WTC11 (cell line): ENCODE data around the gene ZXDC. TPM values are rescaled to one million over a fixed set of nuclear protein-coding genes. Genes with fewer than 3 reads are reported as not detected.

Experiments
- ATAC-seq: fragments of 200-7000 bp; cut with Tn5 transposase; 2 replicates; pipeline ENCODE4 v1.10.0; 2021; ENCODE audit warnings: mild to moderate bottlenecking, moderate library complexity
- CTCF ChIA-PET: fragments of 300-600 bp; sonication (Branson Sonifier 250); formaldehyde crosslinking; loops from one replicate; lab custom pipeline; 2021; ENCODE audit warnings: antibody characterized with exemption; lab: Charles Lee
- POLR2A ChIA-PET: fragments of 350-600 bp; sonication (Branson Sonifier 250); formaldehyde crosslinking; loops from one replicate; lab custom pipeline; 2021; ENCODE audit warnings: antibody characterized with exemption; lab: Charles Lee
- DNase-seq: peaks from one replicate; pipeline ENCODE4 v3.0.0; 2021; ENCODE audit warnings: low spot score
- H3K27ac Mint-ChIP-seq: 2 replicates; pipeline ENCODE4 v1.8.0; 2021; ENCODE audit warnings: mixed read lengths
- H3K27me3 Mint-ChIP-seq: 2 replicates; pipeline ENCODE4 v1.8.0; 2021; ENCODE audit warnings: low read depth, mild to moderate bottlenecking, moderate library complexity, mixed read lengths
- H3K36me3 Mint-ChIP-seq: 2 replicates; pipeline ENCODE4 v1.8.0; 2021; ENCODE audit warnings: mixed read lengths
- H3K4me1 Mint-ChIP-seq: 2 replicates; pipeline ENCODE4 v1.8.0; 2022; ENCODE audit warnings: mixed read lengths
- H3K4me3 Mint-ChIP-seq: 2 replicates; pipeline ENCODE4 v1.8.0; 2021; ENCODE audit warnings: mild to moderate bottlenecking, moderate library complexity, mixed read lengths
- H3K9me3 Mint-ChIP-seq: 2 replicates; pipeline ENCODE4 v1.8.0; 2021; ENCODE audit warnings: mixed read lengths
- AR ChIP-seq: fragments of 250-450 bp; sonication (Bioruptor Pico); IDR thresholded peaks from 2 replicates; pipeline ENCODE4 v1.9.0; 2021; ENCODE audit warnings: mild to moderate bottlenecking
- FOXP4 ChIP-seq: sonication (generic); formaldehyde crosslinking; IDR thresholded peaks from 2 replicates; pipeline ENCODE4 v1.8.0; 2022; ENCODE audit warnings: mild to moderate bottlenecking, missing genetic modification reagents
- GABPB1 ChIP-seq: sonication (generic); formaldehyde crosslinking; IDR thresholded peaks from 2 replicates; pipeline ENCODE4 v1.8.1; 2023; ENCODE audit warnings: mild to moderate bottlenecking, missing genetic modification reagents
- HMGXB4 ChIP-seq: sonication (generic); formaldehyde crosslinking; IDR thresholded peaks from 2 replicates; pipeline ENCODE4 v1.8.1; 2023; ENCODE audit warnings: mild to moderate bottlenecking, moderate library complexity, missing genetic modification reagents
- IRF1 ChIP-seq: sonication (generic); formaldehyde crosslinking; IDR thresholded peaks from 2 replicates; pipeline ENCODE4 v1.8.0; 2023; ENCODE audit warnings: missing genetic modification reagents
- KAT7 ChIP-seq: sonication (generic); formaldehyde crosslinking; IDR thresholded peaks from 2 replicates; pipeline ENCODE4 v1.8.1; 2023; ENCODE audit warnings: missing genetic modification reagents, mild to moderate bottlenecking, borderline replicate concordance
- NFE2L1 ChIP-seq: sonication (generic); formaldehyde crosslinking; IDR thresholded peaks from 2 replicates; pipeline ENCODE4 v1.8.1; 2023; ENCODE audit warnings: missing genetic modification reagents
- SMAD4 ChIP-seq: sonication (generic); formaldehyde crosslinking; IDR thresholded peaks from 2 replicates; pipeline ENCODE4 v1.8.0; 2022; ENCODE audit warnings: mild to moderate bottlenecking, missing genetic modification reagents
- ZNF138 ChIP-seq: sonication (generic); formaldehyde crosslinking; conservative IDR thresholded peaks from 2 replicates; pipeline ENCODE4 v1.8.1; 2022; ENCODE audit warnings: mild to moderate bottlenecking, moderate library complexity, missing genetic modification reagents
- ZNF425 ChIP-seq: fragments of 250-450 bp; sonication (Bioruptor Pico); conservative IDR thresholded peaks from 2 replicates; pipeline ENCODE4 v1.9.0; 2021; ENCODE audit warnings: mild to moderate bottlenecking
- total RNA-seq: library from RNA; stranded (reverse); gene quantifications from 3 replicates; pipeline ENCODE4 v1.2.3, GENCODE V29; 2021
- TF ChIP-seq, protein P1 (sequence below): sonication (generic); formaldehyde crosslinking; IDR thresholded peaks from 2 replicates; pipeline ENCODE4 v1.8.0; 2023; ENCODE audit warnings: missing genetic modification reagents, mild to moderate bottlenecking, borderline replicate concordance
- TF ChIP-seq, protein P2 (sequence below): fragments of 200-600 bp; IDR thresholded peaks from 2 replicates; pipeline ENCODE4 v1.8.0; 2022; ENCODE audit warnings: antibody characterized with exemption

ZXDC gene
- total RNA-seq, 1 experiment from 2014 or later = 34.7 TPM

DNA sequence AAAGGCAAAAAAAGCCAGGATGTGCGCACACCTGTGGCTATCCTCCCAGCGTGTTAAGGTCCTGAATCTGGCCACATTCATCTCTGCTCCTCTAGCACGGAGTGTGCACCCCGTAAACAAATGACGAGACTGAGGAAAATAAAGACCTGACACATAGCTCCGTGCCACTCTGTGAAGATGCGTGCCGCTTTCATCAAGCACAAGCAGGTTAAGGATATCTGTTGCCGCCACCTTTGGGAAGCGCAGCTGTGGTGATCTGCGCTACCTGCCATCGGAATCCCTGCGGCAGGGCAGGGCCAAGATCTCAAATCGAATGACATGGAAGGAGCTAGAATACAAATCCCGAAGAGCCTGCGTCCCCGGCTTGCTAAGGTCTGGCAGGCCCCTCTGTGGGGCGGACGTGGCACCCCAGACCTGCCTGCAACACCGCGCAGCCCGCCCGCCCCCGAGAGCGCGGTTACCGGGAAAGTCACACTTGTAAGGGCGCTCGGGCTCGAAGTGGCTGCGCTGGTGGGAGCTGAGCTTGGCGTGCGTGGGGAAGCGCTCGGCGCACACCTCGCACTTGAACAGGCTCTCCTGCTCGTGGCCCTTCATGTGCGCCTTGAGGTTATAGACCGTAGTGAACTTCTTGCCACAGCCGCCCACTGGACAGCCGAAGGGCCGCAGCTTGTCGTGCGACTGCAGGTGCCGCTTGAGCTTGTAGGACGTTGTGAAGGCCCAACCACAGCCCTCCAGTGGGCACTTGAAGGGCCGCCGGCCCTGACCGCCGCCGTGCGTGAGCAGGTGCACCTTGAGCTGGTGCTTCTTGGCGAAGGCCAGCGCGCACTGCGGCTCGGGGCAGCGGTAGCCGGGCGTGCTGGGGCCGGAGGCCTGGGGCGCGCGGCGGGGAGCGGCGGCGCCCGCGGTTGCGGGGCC, 936 bp downstream of the ZXDC start:
- TF ChIP-seq, protein P1, sequence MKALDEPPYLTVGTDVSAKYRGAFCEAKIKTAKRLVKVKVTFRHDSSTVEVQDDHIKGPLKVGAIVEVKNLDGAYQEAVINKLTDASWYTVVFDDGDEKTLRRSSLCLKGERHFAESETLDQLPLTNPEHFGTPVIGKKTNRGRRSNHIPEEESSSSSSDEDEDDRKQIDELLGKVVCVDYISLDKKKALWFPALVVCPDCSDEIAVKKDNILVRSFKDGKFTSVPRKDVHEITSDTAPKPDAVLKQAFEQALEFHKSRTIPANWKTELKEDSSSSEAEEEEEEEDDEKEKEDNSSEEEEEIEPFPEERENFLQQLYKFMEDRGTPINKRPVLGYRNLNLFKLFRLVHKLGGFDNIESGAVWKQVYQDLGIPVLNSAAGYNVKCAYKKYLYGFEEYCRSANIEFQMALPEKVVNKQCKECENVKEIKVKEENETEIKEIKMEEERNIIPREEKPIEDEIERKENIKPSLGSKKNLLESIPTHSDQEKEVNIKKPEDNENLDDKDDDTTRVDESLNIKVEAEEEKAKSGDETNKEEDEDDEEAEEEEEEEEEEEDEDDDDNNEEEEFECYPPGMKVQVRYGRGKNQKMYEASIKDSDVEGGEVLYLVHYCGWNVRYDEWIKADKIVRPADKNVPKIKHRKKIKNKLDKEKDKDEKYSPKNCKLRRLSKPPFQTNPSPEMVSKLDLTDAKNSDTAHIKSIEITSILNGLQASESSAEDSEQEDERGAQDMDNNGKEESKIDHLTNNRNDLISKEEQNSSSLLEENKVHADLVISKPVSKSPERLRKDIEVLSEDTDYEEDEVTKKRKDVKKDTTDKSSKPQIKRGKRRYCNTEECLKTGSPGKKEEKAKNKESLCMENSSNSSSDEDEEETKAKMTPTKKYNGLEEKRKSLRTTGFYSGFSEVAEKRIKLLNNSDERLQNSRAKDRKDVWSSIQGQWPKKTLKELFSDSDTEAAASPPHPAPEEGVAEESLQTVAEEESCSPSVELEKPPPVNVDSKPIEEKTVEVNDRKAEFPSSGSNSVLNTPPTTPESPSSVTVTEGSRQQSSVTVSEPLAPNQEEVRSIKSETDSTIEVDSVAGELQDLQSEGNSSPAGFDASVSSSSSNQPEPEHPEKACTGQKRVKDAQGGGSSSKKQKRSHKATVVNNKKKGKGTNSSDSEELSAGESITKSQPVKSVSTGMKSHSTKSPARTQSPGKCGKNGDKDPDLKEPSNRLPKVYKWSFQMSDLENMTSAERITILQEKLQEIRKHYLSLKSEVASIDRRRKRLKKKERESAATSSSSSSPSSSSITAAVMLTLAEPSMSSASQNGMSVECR (CRISPR knock-in tag) = no peak
- TF ChIP-seq NFE2L1 = no peak
- TF ChIP-seq SMAD4 = no peak
- peak; percentile 70; the same call in 1 of the 2 replicates for TF ChIP-seq KAT7 (CRISPR knock-in tag)
- TF ChIP-seq FOXP4 (CRISPR knock-in tag) = 0 out of 2 replicates have a peak, but pooled peaks have one; percentile 20
- TF ChIP-seq ZNF138 (CRISPR knock-in tag) = no peak
- TF ChIP-seq ZNF425 (CRISPR knock-in tag) = no peak
- 0 out of 2 replicates have a peak, but pooled peaks have one; percentile 43 for TF ChIP-seq IRF1 (CRISPR knock-in tag)
- TF ChIP-seq HMGXB4 (CRISPR knock-in tag) = no peak; the same call in none of the 2 replicates
- no peak for TF ChIP-seq AR (CRISPR knock-in tag)
- TF ChIP-seq, protein P2, sequence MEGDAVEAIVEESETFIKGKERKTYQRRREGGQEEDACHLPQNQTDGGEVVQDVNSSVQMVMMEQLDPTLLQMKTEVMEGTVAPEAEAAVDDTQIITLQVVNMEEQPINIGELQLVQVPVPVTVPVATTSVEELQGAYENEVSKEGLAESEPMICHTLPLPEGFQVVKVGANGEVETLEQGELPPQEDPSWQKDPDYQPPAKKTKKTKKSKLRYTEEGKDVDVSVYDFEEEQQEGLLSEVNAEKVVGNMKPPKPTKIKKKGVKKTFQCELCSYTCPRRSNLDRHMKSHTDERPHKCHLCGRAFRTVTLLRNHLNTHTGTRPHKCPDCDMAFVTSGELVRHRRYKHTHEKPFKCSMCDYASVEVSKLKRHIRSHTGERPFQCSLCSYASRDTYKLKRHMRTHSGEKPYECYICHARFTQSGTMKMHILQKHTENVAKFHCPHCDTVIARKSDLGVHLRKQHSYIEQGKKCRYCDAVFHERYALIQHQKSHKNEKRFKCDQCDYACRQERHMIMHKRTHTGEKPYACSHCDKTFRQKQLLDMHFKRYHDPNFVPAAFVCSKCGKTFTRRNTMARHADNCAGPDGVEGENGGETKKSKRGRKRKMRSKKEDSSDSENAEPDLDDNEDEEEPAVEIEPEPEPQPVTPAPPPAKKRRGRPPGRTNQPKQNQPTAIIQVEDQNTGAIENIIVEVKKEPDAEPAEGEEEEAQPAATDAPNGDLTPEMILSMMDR = no peak
- peak; percentile 48; the same call in 1 of the 2 replicates for TF ChIP-seq GABPB1
- Mint-ChIP-seq H3K9me3 (no peaks in the 10 kb centered on the region), H3K4me3 (peak overlapping the region; percentile 89), H3K36me3 (peaks cover 21% of the 10 kb centered on the region), H3K4me1 (peaks cover 39% of the 10 kb centered on the region), H3K27me3 (no peaks in the 10 kb centered on the region), H3K27ac (peak overlapping the region; percentile 52; the same call in 1 of the 2 replicates)
- ATAC-seq (peak; percentile 1; the same call in 1 of the 2 replicates), DNase-seq (peak; percentile 42)
- ChIA-PET POLR2A (interaction anchor here (0.7 to 1.7 kb wide), 2 partner anchors 11 to 19 kb away, joined by 3 to 4 read pairs; no protein-coding TSS in a partner anchor), CTCF (interaction anchor here (1.0 to 2.0 kb wide), 6 partner anchors 10 to 342 kb away, joined by 4 to 12 read pairs (median 7); partner anchors contain the start of gene CHST13)
